ENCODE data around the gene CETN3.

Gene CETN3

GRCh38 chr5:90409318-90410177, at the start of gene CETN3:
TSS of gene CETN3 (minus strand) at chr5:90409756. CDS start at chr5:90409661, 95 bp downstream.
- peak; percentile 92 to 97 for DNase-seq

DNA sequence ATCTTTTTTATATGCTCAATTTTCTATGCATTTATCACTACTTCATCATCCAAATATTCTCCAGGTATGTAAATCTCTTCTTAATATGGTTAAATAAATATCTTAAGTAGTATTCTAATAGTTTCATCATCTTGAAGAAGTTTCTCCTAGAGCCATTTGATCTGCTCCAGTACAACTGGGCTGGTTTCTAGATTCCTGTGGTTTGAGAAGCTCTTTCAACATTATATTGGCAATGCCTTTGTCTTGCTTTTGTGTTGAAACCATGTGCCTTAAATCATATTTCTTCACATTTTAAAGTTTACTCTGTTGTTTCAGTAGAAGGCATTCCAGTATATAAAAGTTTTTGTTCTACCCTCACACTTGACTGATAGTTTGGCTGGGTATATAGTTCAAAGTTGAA, 37.4 kb upstream of the CETN3 start:
- no peak for DNase-seq

- DNase-seq: peak in 1 of 2 experiments; percentile 7
Observed at GRCh38 chr5:90440644-90441043, 31.1 kb upstream of the CETN3 start.

DNA sequence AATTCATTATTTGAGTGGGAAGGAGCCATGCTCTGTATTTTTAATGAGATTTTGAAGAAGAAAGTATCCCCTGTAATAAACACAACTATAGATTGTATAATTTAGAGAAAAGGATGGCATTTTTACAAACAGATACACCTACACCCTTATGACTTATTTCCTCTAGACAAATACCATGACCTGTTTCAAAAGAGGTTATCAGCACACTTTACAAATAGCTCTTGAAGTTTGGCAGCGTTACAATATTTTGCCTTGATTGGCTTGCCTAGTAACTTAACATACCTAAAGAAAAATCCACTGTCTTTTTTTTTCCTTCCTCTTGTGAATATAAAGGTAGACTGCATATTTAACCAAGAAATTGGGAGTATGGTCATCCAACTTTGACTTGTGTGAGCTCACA, 28.5 kb upstream of the CETN3 start:
- no peak for DNase-seq

DNA sequence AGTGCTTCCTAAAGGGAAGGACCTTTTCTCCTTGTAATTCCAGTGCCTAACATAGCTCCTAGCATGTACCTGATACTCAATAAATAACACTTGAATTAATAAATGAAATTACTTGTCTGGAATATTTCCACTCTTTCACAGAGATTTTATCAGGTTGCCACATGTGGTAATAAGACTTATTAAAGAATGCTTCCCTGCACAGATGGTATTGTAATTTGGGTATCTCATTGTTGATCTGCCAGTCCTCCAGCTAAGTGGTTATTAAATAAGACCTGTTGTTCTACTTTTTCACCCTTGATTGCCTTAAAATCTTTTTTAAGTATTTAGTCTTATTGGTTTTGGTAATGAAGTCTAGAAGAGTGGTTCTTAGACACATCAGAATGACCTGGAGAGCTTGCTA, 28.1 kb upstream of the CETN3 start:
- no peak for DNase-seq

GRCh38 chr5:90434116-90434714, 24.7 kb upstream of the CETN3 start:
- DNase-seq: peak; percentile 18 to 55

- DNase-seq: no peak
Observed at GRCh38 chr5:90424245-90424644, 14.7 kb upstream of the CETN3 start.

GRCh38 chr5:90421136-90421535, 11.6 kb upstream of the CETN3 start:
- DNase-seq: no peak

- no peak for DNase-seq
Observed at GRCh38 chr5:90418214-90418613, 8.7 kb upstream of the CETN3 start.

DNA sequence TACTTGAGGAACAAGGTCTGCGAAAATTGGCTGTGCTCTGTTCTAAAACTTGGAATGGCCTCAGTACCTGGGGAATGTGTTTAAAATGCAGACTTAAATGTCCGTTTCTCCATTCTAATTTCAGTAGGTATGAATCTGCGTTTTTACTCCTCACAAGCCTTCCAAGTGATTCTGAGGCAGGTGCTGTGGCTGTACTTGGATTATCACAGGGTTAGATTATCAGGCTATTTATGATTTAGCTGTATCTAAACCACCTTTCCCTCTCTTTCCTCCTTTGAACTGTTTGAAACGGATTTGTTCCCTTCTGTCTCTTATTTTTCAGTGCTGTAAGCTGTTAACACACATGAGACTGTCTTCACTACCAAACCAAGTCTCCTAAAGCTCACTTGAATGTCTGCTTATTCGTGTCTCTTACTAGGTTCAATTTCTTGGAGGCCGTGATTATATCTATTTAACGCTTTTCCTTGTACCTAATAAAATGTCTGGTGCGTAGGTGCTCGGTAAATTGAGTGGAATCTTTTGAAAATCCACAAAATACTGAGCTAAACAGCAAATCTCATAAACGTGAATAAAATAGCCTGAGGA, 714 bp upstream of the CETN3 start:
- DNase-seq: peak in 1 of 2 experiments; percentile 21

DNA sequence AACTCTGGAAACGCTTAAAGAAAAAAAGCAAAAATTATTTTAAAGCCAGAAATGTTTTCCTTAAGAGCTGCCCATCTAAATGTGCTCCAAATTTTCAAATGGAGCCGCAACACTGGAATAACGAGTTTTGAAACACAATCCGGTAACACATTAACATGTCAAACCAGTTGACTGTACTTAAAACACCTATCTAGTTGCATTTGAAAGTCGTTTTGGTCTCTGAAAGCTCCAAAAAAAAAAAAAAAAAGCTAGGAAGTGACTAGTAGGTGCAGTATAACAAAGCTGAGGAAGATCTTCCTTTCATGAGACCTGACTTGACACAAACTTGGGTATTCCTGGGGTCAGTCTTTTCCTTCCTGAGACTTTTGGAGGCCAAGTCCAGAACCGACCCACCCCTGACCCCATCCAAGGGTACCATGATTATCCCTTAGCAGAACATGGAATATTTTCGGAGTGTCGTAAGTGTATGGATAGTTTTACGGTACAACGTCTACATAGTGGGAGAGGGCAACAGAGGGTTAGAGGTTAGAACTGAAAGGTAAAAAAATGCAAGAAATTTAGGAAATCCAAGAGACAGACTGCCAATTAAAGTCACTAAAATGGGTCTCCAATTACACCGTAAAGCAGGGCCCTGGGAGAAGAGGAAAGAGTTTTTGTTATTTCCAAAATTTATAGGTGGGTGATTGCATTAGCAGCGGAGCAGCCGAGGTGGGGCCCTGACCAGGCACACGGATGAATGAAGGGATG, 812 bp downstream of the CETN3 start:
- no peak for DNase-seq

- no peak for DNase-seq
Observed at GRCh38 chr5:90406466-90406865, 3.1 kb downstream of the CETN3 start.

DNA sequence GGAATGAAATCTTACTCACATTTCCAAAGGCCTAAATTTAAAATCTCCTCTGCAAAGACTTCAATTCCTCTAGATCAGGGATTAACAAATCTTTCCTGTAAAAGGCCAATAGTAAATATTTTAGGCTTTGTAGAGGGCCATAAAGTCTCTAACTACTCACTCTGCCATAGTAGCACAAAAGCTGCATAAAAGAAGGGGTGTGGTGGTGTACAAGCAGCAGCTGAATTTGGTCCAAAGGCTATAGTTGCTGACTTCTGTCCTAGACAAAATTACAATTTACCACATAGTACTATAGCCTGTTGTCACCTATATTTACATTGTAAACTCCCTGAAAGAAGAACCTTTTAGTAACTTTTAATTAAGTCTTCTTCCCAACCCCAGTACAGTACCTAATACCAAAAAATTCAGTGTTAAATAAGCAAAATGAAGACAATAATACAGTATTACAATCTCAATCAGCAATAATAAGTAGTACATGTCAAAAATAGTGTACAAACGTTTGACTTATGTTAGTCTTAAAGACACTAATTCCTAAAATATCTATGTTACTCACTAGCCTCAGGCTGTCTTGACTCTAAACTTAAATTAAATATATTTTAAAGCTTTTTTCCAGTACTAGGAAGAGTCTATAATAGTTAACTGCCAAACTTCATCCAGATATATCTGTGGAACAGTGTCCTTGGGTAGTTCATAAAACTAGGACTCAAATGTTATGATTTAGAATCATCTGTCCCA, 6.9 kb downstream of the CETN3 start:
- DNase-seq: no peak

DNA sequence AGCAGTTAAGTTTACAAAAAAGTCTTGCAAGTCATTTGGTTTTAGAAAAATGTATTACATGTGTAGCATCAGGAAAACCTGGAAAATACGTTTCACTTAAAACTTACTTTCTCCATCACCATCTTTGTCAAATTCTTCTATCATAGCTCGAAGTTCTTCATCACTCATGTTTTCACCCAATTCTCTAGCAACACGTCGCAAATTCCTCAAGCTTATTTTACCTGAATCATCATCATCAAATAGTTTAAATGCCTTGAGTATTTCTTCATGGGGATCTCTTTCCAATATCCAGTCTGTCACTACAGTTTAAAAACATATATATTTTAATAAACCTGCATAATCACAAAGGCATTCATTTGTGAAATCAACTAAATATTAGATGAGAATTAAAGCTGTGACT, 10.3 kb downstream of the CETN3 start:
- DNase-seq: no peak

DNA sequence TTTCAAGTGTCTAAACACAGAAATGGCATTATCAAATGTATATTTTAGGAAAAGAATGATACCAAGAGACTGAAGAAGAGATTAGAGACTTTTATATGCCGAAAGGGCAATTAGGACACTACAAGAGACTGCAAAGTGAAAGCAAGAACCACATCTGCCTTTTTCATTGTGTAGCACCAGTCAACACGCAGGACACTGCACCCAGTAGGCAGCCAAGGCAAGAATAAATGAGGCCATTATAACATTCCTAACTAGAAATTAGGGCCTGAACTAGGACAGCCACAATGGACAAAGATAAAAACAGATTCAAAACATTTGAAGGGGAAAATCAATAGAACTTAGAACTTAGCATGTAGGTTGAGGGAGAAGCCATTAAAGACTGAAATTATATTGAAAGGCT, 10.8 kb downstream of the CETN3 start:
- DNase-seq: no peak

- no peak for DNase-seq
Observed at GRCh38 chr5:90395005-90395404, 14.6 kb downstream of the CETN3 start.

GRCh38 chr5:90390928-90391327, 18.6 kb downstream of the CETN3 start:
- DNase-seq: no peak

DNA sequence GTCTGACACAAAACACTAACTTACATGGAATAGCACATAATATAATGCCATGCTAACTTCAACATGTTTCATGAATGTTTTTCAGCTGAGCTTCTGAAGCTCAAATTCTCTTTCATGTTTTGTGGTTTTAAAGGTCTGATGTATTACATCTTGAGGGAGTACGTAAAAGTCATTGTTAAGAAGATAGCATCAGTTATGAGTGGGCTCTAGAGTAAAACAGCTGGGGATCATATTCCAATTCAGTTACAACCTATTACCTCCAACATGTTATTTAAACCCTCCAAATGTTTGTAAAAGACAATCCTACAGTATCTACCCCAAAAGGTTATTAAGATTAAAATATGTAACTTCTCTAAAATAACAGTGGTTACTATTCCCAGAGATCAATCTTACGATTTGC, 19.2 kb downstream of the CETN3 start:
- DNase-seq: no peak

DNA sequence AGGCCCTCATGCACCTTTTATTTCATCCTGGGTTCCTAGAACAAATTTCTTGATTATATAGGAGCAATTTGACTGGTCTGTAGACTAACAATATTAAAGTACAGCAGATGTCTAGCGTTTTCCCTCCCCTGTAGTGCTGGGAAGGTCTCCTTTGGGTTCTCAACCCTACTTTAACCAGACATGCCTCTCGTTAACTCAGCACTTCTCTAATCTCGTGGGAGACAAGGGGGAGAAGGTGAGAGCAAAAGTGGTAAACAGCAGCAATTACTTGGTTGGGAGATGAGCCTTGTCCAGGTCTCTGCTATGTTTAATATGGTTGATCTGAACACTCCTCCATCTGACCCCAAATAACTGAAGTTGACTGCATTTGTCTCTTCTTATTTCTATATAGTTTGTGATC, 22.0 kb downstream of the CETN3 start:
- DNase-seq: no peak

DNA sequence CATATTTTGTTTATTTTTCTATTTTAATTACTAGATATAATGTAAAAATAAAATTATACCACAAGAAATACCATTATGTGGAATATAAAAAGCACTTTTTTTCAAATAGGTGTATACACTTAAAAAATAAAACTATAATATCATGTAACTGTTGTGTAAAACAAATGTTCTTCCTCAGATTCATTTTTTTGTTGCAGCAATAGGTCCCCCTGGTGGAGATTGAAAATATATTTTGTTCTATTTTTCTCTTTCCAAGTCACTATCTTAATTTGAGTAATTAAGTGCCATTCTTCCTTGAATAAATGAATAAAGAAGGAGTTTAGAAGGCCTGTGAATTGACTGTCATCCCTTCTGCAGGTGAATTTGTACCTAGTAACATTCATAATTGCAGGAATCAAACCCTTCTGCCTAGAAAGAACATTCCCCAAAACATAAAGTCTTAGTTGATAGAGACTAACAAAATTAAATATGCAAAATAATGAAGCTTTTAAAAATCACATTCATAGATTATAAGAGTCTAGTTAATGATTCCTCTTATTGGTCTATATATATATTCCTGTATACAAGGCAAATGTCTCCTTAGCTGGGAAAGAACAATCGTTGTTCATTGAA, 23.4 kb downstream of the CETN3 start:
- DNase-seq: peak; percentile 36 to 38

- no peak for DNase-seq
Observed at GRCh38 chr5:90384389-90384788, 25.2 kb downstream of the CETN3 start.

DNA sequence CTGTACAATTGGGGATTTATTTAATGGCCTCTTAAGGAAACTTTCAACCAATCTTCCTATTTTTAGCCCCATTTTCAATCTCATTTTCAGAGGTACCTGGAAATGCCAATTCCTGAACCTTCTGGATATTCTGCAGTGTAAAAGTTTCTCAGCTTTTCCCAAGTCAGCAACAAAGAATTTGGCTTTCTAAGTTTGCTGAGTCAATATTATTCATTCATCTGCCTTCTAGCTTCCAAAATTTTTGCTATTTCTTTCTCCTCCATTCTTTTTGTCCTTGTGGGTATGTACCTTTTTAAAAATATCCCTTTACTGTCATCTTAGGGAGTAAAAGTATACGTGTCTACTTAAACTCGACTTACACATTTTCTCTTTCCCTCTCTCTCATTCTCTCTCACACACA, 25.7 kb downstream of the CETN3 start:
- DNase-seq: no peak

All from AML-193 (cell line).